Sigmoid colon (tissue), 3 donors: ENCODE measurements around the gene DEDD.

ENCODE experiments used
- POLR2A ChIP-seq, 2 donors: fragments of 450-650 bp; IDR thresholded peaks; one replicate each; pipeline ENCODE4 v1.6.1; 2016; ENCODE audit warnings: antibody characterized with exemption in 2 of 2, mild to moderate bottlenecking in 2 of 2, moderate library complexity in 2 of 2
- TF ChIP-seq, protein P1 (sequence below), 4 experiments: fragments of 450-650 bp in 3 of 4; fragments of 200-600 bp in 1 of 4; IDR thresholded peaks; one replicate each; pipeline ENCODE4 v1.5.1; 2016 to 2019; ENCODE audit warnings: antibody characterized with exemption in 4 of 4, mild to moderate bottlenecking in 3 of 4, moderate library complexity in 2 of 4

DNA sequence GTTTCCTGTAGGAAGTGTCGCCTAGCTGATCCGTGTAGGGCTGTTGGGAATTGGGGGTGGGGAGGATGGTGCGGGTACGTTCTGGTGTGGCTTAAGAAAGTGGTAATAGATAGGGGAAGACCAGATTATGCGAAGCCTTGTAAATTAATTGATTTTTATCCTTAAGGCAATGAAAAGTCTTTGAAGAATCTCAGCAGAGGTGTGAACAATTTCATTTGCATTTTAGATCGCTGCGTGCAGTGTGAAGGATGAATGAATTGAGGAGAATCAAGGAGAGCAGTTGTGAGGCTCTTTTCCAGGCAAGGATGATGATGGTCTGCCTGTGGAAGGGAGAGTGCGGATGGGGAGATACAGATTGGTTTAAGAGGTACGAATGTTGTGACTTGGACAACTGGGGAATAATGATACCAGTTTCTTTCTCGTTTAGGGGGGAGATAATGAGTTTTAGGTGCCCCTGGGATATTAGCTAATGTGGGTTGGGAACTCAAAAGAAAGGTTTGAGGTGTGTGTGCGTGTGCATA is 813 bp upstream of the DEDD start:
- no peak for TF ChIP-seq POLR2A (IDR thresholded peaks at IDR 0.05)
- TF ChIP-seq, protein P1, sequence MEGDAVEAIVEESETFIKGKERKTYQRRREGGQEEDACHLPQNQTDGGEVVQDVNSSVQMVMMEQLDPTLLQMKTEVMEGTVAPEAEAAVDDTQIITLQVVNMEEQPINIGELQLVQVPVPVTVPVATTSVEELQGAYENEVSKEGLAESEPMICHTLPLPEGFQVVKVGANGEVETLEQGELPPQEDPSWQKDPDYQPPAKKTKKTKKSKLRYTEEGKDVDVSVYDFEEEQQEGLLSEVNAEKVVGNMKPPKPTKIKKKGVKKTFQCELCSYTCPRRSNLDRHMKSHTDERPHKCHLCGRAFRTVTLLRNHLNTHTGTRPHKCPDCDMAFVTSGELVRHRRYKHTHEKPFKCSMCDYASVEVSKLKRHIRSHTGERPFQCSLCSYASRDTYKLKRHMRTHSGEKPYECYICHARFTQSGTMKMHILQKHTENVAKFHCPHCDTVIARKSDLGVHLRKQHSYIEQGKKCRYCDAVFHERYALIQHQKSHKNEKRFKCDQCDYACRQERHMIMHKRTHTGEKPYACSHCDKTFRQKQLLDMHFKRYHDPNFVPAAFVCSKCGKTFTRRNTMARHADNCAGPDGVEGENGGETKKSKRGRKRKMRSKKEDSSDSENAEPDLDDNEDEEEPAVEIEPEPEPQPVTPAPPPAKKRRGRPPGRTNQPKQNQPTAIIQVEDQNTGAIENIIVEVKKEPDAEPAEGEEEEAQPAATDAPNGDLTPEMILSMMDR (IDR thresholded peaks at IDR 0.05): no peak
